Memory B cell (primary cell): Measurements from ENCODE around the gene S100A13.

Source experiments
- ATAC-seq: fragments of 150-1000 bp; cut with Tn5 transposase; 2 replicates; pipeline ENCODE4 v1.10.0; 2021; ENCODE audit warnings: low read depth, mild to moderate bottlenecking, moderate library complexity
- DNase-seq, 2 donors: peaks; one replicate each; pipeline ENCODE4 v3.0.0; 2022; ENCODE audit warnings: low spot score in 2 of 2
- H3K27ac Mint-ChIP-seq: one replicate; pipeline ENCODE4 v1.8.0; 2022; ENCODE audit warnings: mild to moderate bottlenecking, moderate library complexity, mixed read lengths
- H3K27me3 Mint-ChIP-seq: one replicate; pipeline ENCODE4 v1.8.0; 2022; ENCODE audit warnings: mixed read lengths
- H3K36me3 Mint-ChIP-seq: one replicate; pipeline ENCODE4 v1.8.0; 2022; ENCODE audit warnings: mild to moderate bottlenecking, mixed read lengths
- H3K4me1 Mint-ChIP-seq: one replicate; pipeline ENCODE4 v1.8.0; 2022; ENCODE audit warnings: mixed read lengths
- H3K4me3 Mint-ChIP-seq: one replicate; pipeline ENCODE4 v1.8.0; 2022; ENCODE audit warnings: mild to moderate bottlenecking, moderate library complexity, mixed read lengths
- H3K9me3 Mint-ChIP-seq: one replicate; pipeline ENCODE4 v1.8.0; 2022; ENCODE audit warnings: mixed read lengths

Gene S100A13

GRCh38 chr1:153658400-153659174 is 31.3 kb upstream of the S100A13 start, which contains the start of gene SNAPIN:
Gene SNAPIN (plus strand): TSS chr1:153658703. CDS start chr1:153658744, 41 bp downstream.
- Mint-ChIP-seq H3K27ac (peak within 1 kb of the TSS; percentile 83), H3K27me3 (no peaks in the 10 kb centered on the region), H3K4me3 (peak within 1 kb of the TSS; percentile 90), H3K36me3 (peaks cover 2% of the 10 kb centered on the region), H3K4me1 (peaks cover 2% of the 10 kb centered on the region), H3K9me3 (no peaks in the 10 kb centered on the region)
- ATAC-seq (peak; percentile 98), DNase-seq (peak; percentile 88 to 91)

- DNase-seq (no peak), ATAC-seq (no peak)
- Mint-ChIP-seq H3K27me3 (no peaks in the 10 kb centered on the region), H3K36me3 (no peaks in the 10 kb centered on the region), H3K27ac (no peak overlapping the region), H3K9me3 (no peaks in the 10 kb centered on the region), H3K4me3 (no peak overlapping the region), H3K4me1 (peaks cover 2% of the 10 kb centered on the region)
These were observed 28.0 kb upstream of the S100A13 start for GRCh38 chr1:153655333-153655732.

GRCh38 chr1:153652805-153653500 is 25.6 kb upstream of the S100A13 start:
- DNase-seq (no peak), ATAC-seq (no peak)
- Mint-ChIP-seq H3K36me3 (no peaks in the 10 kb centered on the region), H3K27ac (no peak overlapping the region), H3K4me3 (no peak overlapping the region), H3K27me3 (no peaks in the 10 kb centered on the region), H3K9me3 (no peaks in the 10 kb centered on the region), H3K4me1 (peaks cover 2% of the 10 kb centered on the region)

GRCh38 chr1:153651771-153652170 is 24.5 kb upstream of the S100A13 start:
- no peaks in the 10 kb centered on the region for H3K27me3 Mint-ChIP-seq
- H3K4me3 Mint-ChIP-seq, result no peak overlapping the region
- no peak for ATAC-seq
- no peaks in the 10 kb centered on the region for H3K9me3 Mint-ChIP-seq
- peaks cover 7% of the 10 kb centered on the region for H3K36me3 Mint-ChIP-seq
- peaks cover 5% of the 10 kb centered on the region for H3K4me1 Mint-ChIP-seq
- DNase-seq, result no peak
- no peak overlapping the region for H3K27ac Mint-ChIP-seq

GRCh38 chr1:153649863-153650235 is 22.5 kb upstream of the S100A13 start:
- ATAC-seq, result no peak
- H3K27me3 Mint-ChIP-seq, result no peaks in the 10 kb centered on the region

GRCh38 chr1:153649137-153649862 is 22.0 kb upstream of the S100A13 start:
- Mint-ChIP-seq H3K4me1 (peaks cover 15% of the 10 kb centered on the region), H3K27ac (peak overlapping the region; percentile 54), H3K36me3 (peaks cover 24% of the 10 kb centered on the region), H3K4me3 (no peak overlapping the region), H3K9me3 (no peaks in the 10 kb centered on the region), H3K27me3 (no peaks in the 10 kb centered on the region)
- DNase-seq (no peak), ATAC-seq (no peak)

More at GRCh38 chr1:153649863-153650235, 22.5 kb upstream of the S100A13 start:
- H3K4me3 Mint-ChIP-seq, result no peak overlapping the region
- DNase-seq, result no peak
- peaks cover 21% of the 10 kb centered on the region for H3K36me3 Mint-ChIP-seq
- no peaks in the 10 kb centered on the region for H3K9me3 Mint-ChIP-seq
- H3K27ac Mint-ChIP-seq, result peak overlapping the region; percentile 54
- peaks cover 13% of the 10 kb centered on the region for H3K4me1 Mint-ChIP-seq

- H3K27ac Mint-ChIP-seq, result no peak overlapping the region
- ATAC-seq, result no peak
- H3K4me1 Mint-ChIP-seq, result peaks cover 19% of the 10 kb centered on the region
- no peaks in the 10 kb centered on the region for H3K27me3 Mint-ChIP-seq
- no peak overlapping the region for H3K4me3 Mint-ChIP-seq
- H3K9me3 Mint-ChIP-seq, result no peaks in the 10 kb centered on the region
- peaks cover 34% of the 10 kb centered on the region for H3K36me3 Mint-ChIP-seq
- no peak for DNase-seq
These were observed 20.8 kb upstream of the S100A13 start for GRCh38 chr1:153648000-153648643.

GRCh38 chr1:153647346-153647714 is 20.0 kb upstream of the S100A13 start:
- H3K9me3 Mint-ChIP-seq, result no peaks in the 10 kb centered on the region
- DNase-seq, result no peak
- peak overlapping the region; percentile 62 for H3K27ac Mint-ChIP-seq
- H3K36me3 Mint-ChIP-seq, result peaks cover 37% of the 10 kb centered on the region
- no peaks in the 10 kb centered on the region for H3K27me3 Mint-ChIP-seq
- H3K4me3 Mint-ChIP-seq, result no peak overlapping the region
- ATAC-seq, result no peak
- H3K4me1 Mint-ChIP-seq, result peaks cover 22% of the 10 kb centered on the region

GRCh38 chr1:153646672-153647345 is 19.5 kb upstream of the S100A13 start:
- H3K4me3 Mint-ChIP-seq, result no peak overlapping the region
- no peak for DNase-seq
- H3K27me3 Mint-ChIP-seq, result no peaks in the 10 kb centered on the region
- H3K36me3 Mint-ChIP-seq, result peaks cover 39% of the 10 kb centered on the region
- no peak for ATAC-seq
- H3K9me3 Mint-ChIP-seq, result no peaks in the 10 kb centered on the region
- H3K27ac Mint-ChIP-seq, result peak overlapping the region; percentile 62
- peaks cover 22% of the 10 kb centered on the region for H3K4me1 Mint-ChIP-seq

GRCh38 chr1:153643816-153644215 is 16.5 kb upstream of the S100A13 start:
- H3K4me1 Mint-ChIP-seq, result peaks cover 22% of the 10 kb centered on the region

GRCh38 chr1:153643100-153643499 is 15.8 kb upstream of the S100A13 start:
- peaks cover 42% of the 10 kb centered on the region for H3K36me3 Mint-ChIP-seq
- ATAC-seq, result no peak
- no peaks in the 10 kb centered on the region for H3K9me3 Mint-ChIP-seq
- H3K4me1 Mint-ChIP-seq, result peaks cover 22% of the 10 kb centered on the region
- H3K27ac Mint-ChIP-seq, result peak overlapping the region; percentile 60
- DNase-seq, result no peak
- no peak overlapping the region for H3K4me3 Mint-ChIP-seq
- no peaks in the 10 kb centered on the region for H3K27me3 Mint-ChIP-seq

More at GRCh38 chr1:153643816-153644215, 16.5 kb upstream of the S100A13 start:
- Mint-ChIP-seq H3K4me3 (no peak overlapping the region), H3K9me3 (no peaks in the 10 kb centered on the region), H3K36me3 (peaks cover 39% of the 10 kb centered on the region), H3K27me3 (no peaks in the 10 kb centered on the region), H3K27ac (peak overlapping the region; percentile 60)
- ATAC-seq (no peak), DNase-seq (no peak)

GRCh38 chr1:153642161-153642560 is 14.9 kb upstream of the S100A13 start:
- Mint-ChIP-seq H3K27me3 (no peaks in the 10 kb centered on the region), H3K36me3 (peaks cover 44% of the 10 kb centered on the region), H3K4me1 (peaks cover 23% of the 10 kb centered on the region), H3K27ac (no peak overlapping the region), H3K9me3 (no peaks in the 10 kb centered on the region), H3K4me3 (no peak overlapping the region)
- DNase-seq, result no peak
- ATAC-seq, result no peak

- Mint-ChIP-seq H3K9me3 (no peaks in the 10 kb centered on the region), H3K4me3 (no peak overlapping the region), H3K27me3 (no peaks in the 10 kb centered on the region), H3K4me1 (peaks cover 24% of the 10 kb centered on the region), H3K36me3 (peaks cover 38% of the 10 kb centered on the region), H3K27ac (peak overlapping the region; percentile 10)
- DNase-seq (no peak), ATAC-seq (no peak)
These were observed 13.6 kb upstream of the S100A13 start for GRCh38 chr1:153640861-153641260.
